Ishikawa (cell line): Measurements from ENCODE around the gene C2CD4D.

ENCODE experiments used
- CEBPB ChIP-seq: IDR thresholded peaks from 2 replicates; pipeline ENCODE4 v1.6.1; 2012
- CREB1 ChIP-seq: IDR thresholded peaks from 2 replicates; pipeline ENCODE4 v1.6.1; 2012; ENCODE audit warnings: low read depth
- EGR1 ChIP-seq: IDR thresholded peaks from 2 replicates; pipeline ENCODE4 v1.6.1; 2012
- EP300 ChIP-seq: IDR thresholded peaks from 2 replicates; pipeline ENCODE4 v1.6.1; 2012; ENCODE audit warnings: borderline replicate concordance
- FOXM1 ChIP-seq: IDR thresholded peaks from 2 replicates; pipeline ENCODE4 v1.6.1; 2012; ENCODE audit warnings: low read depth, borderline replicate concordance
- MAX ChIP-seq: IDR thresholded peaks from 2 replicates; pipeline ENCODE4 v1.6.1; 2012
- NFIC ChIP-seq: IDR thresholded peaks from 2 replicates; pipeline ENCODE4 v1.6.1; 2012
- RAD21 ChIP-seq: IDR thresholded peaks from 2 replicates; pipeline ENCODE4 v1.6.1; 2012; ENCODE audit warnings: low read depth
- REST ChIP-seq: IDR thresholded peaks from 2 replicates; pipeline ENCODE4 v1.6.1; 2012; ENCODE audit warnings: low read depth, mild to moderate bottlenecking
- TAF1 ChIP-seq: IDR thresholded peaks from 2 replicates; pipeline ENCODE4 v1.6.1; 2012; ENCODE audit warnings: low read depth, mild to moderate bottlenecking
- TCF12 ChIP-seq: IDR thresholded peaks from 2 replicates; pipeline ENCODE4 v1.6.1; 2012; ENCODE audit warnings: low read depth
- TEAD4 ChIP-seq: IDR thresholded peaks from 2 replicates; pipeline ENCODE4 v1.6.1; 2012
- USF1 ChIP-seq: IDR thresholded peaks from 2 replicates; pipeline ENCODE4 v1.6.1; 2012
- YY1 ChIP-seq: IDR thresholded peaks from 2 replicates; pipeline ENCODE4 v1.6.1; 2012; ENCODE audit warnings: low read depth
- ZBTB7A ChIP-seq: IDR thresholded peaks from 2 replicates; pipeline ENCODE4 v1.6.1; 2012; ENCODE audit warnings: low read depth

C2CD4D gene

GRCh38 chr1:151790940-151791651, 48.5 kb downstream of the C2CD4D start:
- no peak for TF ChIP-seq USF1
- TF ChIP-seq ZBTB7A, result no peak
- no peak for TF ChIP-seq CREB1
- TF ChIP-seq RAD21, result no peak
- no peak for TF ChIP-seq EGR1
- TF ChIP-seq TCF12, result no peak
- TF ChIP-seq CEBPB, result no peak
- TF ChIP-seq TAF1, result no peak
- no peak for TF ChIP-seq EP300

GRCh38 chr1:151790071-151790939, 49.3 kb downstream of the C2CD4D start, which contains the start of gene TDRKH:
Gene TDRKH, minus strand, starts transcription at chr1:151790500. Its CDS starts 7,478 bp downstream, at chr1:151783022.
- TF ChIP-seq EGR1 (peak; percentile 93), CREB1 (0 out of 2 replicates have a peak, but pooled peaks have one; percentile 36), FOXM1 (peak; percentile 27; the same call in 1 of the 2 replicates), REST (no peak), YY1 (peak; percentile 10; the same call in 1 of the 2 replicates), MAX (peak; percentile 98), TAF1 (peak; percentile 57), TCF12 (peak; percentile 48; the same call in 1 of the 2 replicates), NFIC (no peak), USF1 (no peak), RAD21 (peak; percentile 29; the same call in 1 of the 2 replicates), TEAD4 (0 out of 2 replicates have a peak, but pooled peaks have one; percentile 3), ZBTB7A (peak; percentile 80), EP300 (no peak), CEBPB (no peak)
